H1 (cell line): ENCODE measurements around the gene ODAPH. TPM values are rescaled to one million over a fixed set of nuclear protein-coding genes. Genes with fewer than 3 reads are reported as not detected.

Source experiments
- CTCF ChIA-PET: fragments of 300-600 bp; sonication (Branson Sonifier 250); formaldehyde crosslinking; loops from one replicate; lab custom pipeline; 2021; ENCODE audit not compliant: partially characterized antibody; lab: Charles Lee
- POLR2A ChIA-PET: fragments of 300-600 bp; sonication (Branson Sonifier 250); formaldehyde crosslinking; loops from one replicate; lab custom pipeline; 2021; ENCODE audit warnings: inconsistent platforms; ENCODE audit not compliant: partially characterized antibody; lab: Charles Lee
- DNase-seq, 2 experiments: peaks; one replicate each; pipeline versions ENCODE4 v3.0.0 to v3.0.0-alpha.2; 2010 to 2022; ENCODE audit warnings: low spot score in 2 of 2, low read depth in 1 of 2, mixed read lengths in 1 of 2
- FAIRE-seq: peaks from 2 replicates; lab custom pipeline; 2011; peaks lifted over from hg19 to GRCh38; lab: Jason Lieb, UNC
- H2AFZ ChIP-seq: 2 replicates; pipeline ENCODE4 v1.8.1; 2012; ENCODE audit warnings: low read length, inconsistent platforms
- H2AK5ac ChIP-seq: 2 replicates; pipeline ENCODE4 v1.6.1; 2013; ENCODE audit warnings: low read depth, low read length
- H2BK120ac ChIP-seq: replicated peaks from 2 replicates; pipeline ENCODE3; 2013; ENCODE audit warnings: low read depth, low read length, inconsistent platforms
- H2BK12ac ChIP-seq: 2 replicates; pipeline ENCODE4 v1.6.1; 2013; ENCODE audit warnings: low read depth, low read length
- H2BK15ac ChIP-seq: 2 replicates; pipeline ENCODE4 v1.6.1; 2013; ENCODE audit warnings: low read length
- H2BK20ac ChIP-seq: 2 replicates; pipeline ENCODE4 v1.6.1; 2013; ENCODE audit warnings: low read length
- H2BK5ac ChIP-seq: 2 replicates; pipeline ENCODE4 v1.6.1; 2013; ENCODE audit warnings: low read depth, low read length
- H3K14ac ChIP-seq: 2 replicates; pipeline ENCODE4 v1.6.1; 2013; ENCODE audit warnings: inconsistent platforms; ENCODE audit not compliant: insufficient read length
- H3K18ac ChIP-seq: 2 replicates; pipeline ENCODE4 v1.6.1; 2013; ENCODE audit warnings: low read length; ENCODE audit errors: extremely low read depth
- H3K23ac ChIP-seq: 2 replicates; pipeline ENCODE4 v1.6.1; 2013; ENCODE audit warnings: inconsistent platforms; ENCODE audit not compliant: insufficient read length
- H3K23me2 ChIP-seq: 2 replicates; pipeline ENCODE4 v1.6.1; 2013; ENCODE audit warnings: low read depth, low read length
- H3K27ac ChIP-seq: 2 replicates; pipeline ENCODE4 v1.6.1; 2011; ENCODE audit warnings: low read depth, low read length, inconsistent platforms
- H3K27me3 ChIP-seq, 4 experiments: replicated peaks in 1 of 4; 1 replicate in 1 of 4; 2 replicates in 3 of 4; pipeline versions ENCODE4 v1.6.1 to v1.8.1; 2011 to 2013; ENCODE audit warnings: low read length in 3 of 4, mild to moderate bottlenecking in 3 of 4, inconsistent platforms in 2 of 4, mixed read lengths in 2 of 4, moderate library complexity in 1 of 4; ENCODE audit not compliant: control insufficient read depth in 3 of 4, insufficient read depth in 3 of 4; ENCODE audit errors: extremely low read depth in 1 of 4
- H3K36me3 ChIP-seq, 4 experiments: 2 replicates each; pipeline versions ENCODE4 v1.6.1 to v1.8.1; 2011 to 2013; ENCODE audit warnings: mild to moderate bottlenecking in 4 of 4, low read length in 3 of 4, moderate library complexity in 2 of 4, control low read depth in 1 of 4, inconsistent platforms in 1 of 4; ENCODE audit not compliant: insufficient read depth in 4 of 4, control insufficient read depth in 2 of 4
- H3K4ac ChIP-seq: replicated peaks from 2 replicates; pipeline ENCODE3; 2013; ENCODE audit warnings: low read length, low read depth, mixed read lengths, inconsistent platforms; ENCODE audit not compliant: insufficient read length
- H3K4me1 ChIP-seq, 4 experiments: replicated peaks in 1 of 4; 1 replicate in 1 of 4; 2 replicates in 3 of 4; pipeline versions ENCODE4 v1.6.1 to v1.8.1; 2011 to 2013; ENCODE audit warnings: low read length in 3 of 4, inconsistent platforms in 2 of 4, mixed read lengths in 1 of 4; ENCODE audit not compliant: insufficient read depth in 4 of 4, control insufficient read depth in 3 of 4
- H3K4me2 ChIP-seq, 2 experiments: 2 replicates each; pipeline versions ENCODE4 v1.6.1 to v1.8.1; 2011 to 2013; ENCODE audit warnings: low read depth in 2 of 2, low read length in 2 of 2, control low read depth in 1 of 2, inconsistent platforms in 1 of 2, mild to moderate bottlenecking in 1 of 2; ENCODE audit not compliant: insufficient read depth in 1 of 2
- H3K4me3 ChIP-seq, 4 experiments: fragments of 200-600, 300-600 bp in 1 of 4; sonication (generic), shearing (Covaris generic), sonication (Bioruptor Twin) in 1 of 4; 2 replicates each; pipeline versions ENCODE4 v1.5.1 to v1.8.1; 2011 to 2016; ENCODE audit warnings: low read length in 4 of 4, low read depth in 3 of 4, control low read depth in 2 of 4, inconsistent platforms in 2 of 4, mild to moderate bottlenecking in 2 of 4, mixed read lengths in 1 of 4, moderate library complexity in 1 of 4; ENCODE audit not compliant: insufficient read depth in 2 of 4; ENCODE audit errors: extremely low read depth in 1 of 4
- H3K56ac ChIP-seq: replicated peaks from 2 replicates; pipeline ENCODE3; 2013; ENCODE audit warnings: low read depth, mild to moderate bottlenecking, mixed read lengths, low read length, inconsistent platforms; ENCODE audit not compliant: insufficient read length
- H3K79me1 ChIP-seq: 2 replicates; pipeline ENCODE4 v1.6.1; 2013; ENCODE audit warnings: low read depth, low read length, control low read depth
- H3K79me2 ChIP-seq, 2 experiments: 2 replicates each; pipeline versions ENCODE4 v1.6.1 to v1.8.1; 2012 to 2013; ENCODE audit warnings: low read length in 2 of 2, mild to moderate bottlenecking in 2 of 2, inconsistent platforms in 1 of 2; ENCODE audit not compliant: insufficient read depth in 2 of 2, control insufficient read depth in 1 of 2
- H3K9ac ChIP-seq, 4 experiments: replicated peaks in 1 of 4; 1 replicate in 1 of 4; 2 replicates in 3 of 4; pipeline versions ENCODE4 v1.6.1 to v1.8.1; 2011 to 2013; ENCODE audit warnings: low read depth in 3 of 4, low read length in 3 of 4, control low read depth in 2 of 4, mild to moderate bottlenecking in 2 of 4, moderate library complexity in 2 of 4, inconsistent platforms in 1 of 4; ENCODE audit errors: extremely low read depth in 1 of 4
- H3K9me3 ChIP-seq, 2 experiments: 2 replicates each; pipeline versions ENCODE4 v1.6.1 to v1.8.1; 2012 to 2013; ENCODE audit warnings: mild to moderate bottlenecking in 2 of 2, moderate library complexity in 2 of 2, control low read depth in 1 of 2, inconsistent platforms in 1 of 2, low read depth in 1 of 2, low read length in 1 of 2, mixed read lengths in 1 of 2; ENCODE audit not compliant: insufficient read depth in 2 of 2
- H4K20me1 ChIP-seq, 2 experiments: replicated peaks in 1 of 2; 2 replicates each; pipeline versions ENCODE3 to v1.8.1; 2011 to 2013; ENCODE audit warnings: inconsistent platforms in 2 of 2, low read length in 2 of 2, mild to moderate bottlenecking in 1 of 2; ENCODE audit not compliant: insufficient read depth in 2 of 2, control insufficient read depth in 1 of 2
- H4K5ac ChIP-seq: 2 replicates; pipeline ENCODE4 v1.6.1; 2013; ENCODE audit warnings: low read length, low read depth, mixed read lengths, inconsistent platforms; ENCODE audit not compliant: insufficient read length
- H4K8ac ChIP-seq: 2 replicates; pipeline ENCODE4 v1.8.0; 2013; ENCODE audit warnings: mild to moderate bottlenecking, moderate library complexity, low read length, inconsistent platforms; ENCODE audit not compliant: insufficient read depth; ENCODE audit errors: extremely low read depth
- H4K91ac ChIP-seq: replicated peaks from 2 replicates; pipeline ENCODE3; 2013; ENCODE audit warnings: low read length, mixed read lengths, inconsistent platforms; ENCODE audit not compliant: insufficient read length
- CBX5 ChIP-seq: fragments of 300-800, 300-1000 bp; sonication (generic); IDR thresholded peaks from 2 replicates; pipeline ENCODE4 v1.7.1; 2016; ENCODE audit warnings: antibody characterized with exemption, low read length, low read depth
- CTBP2 ChIP-seq: IDR thresholded peaks from 2 replicates; pipeline ENCODE4 v1.7.0; 2011; ENCODE audit warnings: borderline replicate concordance, mild to moderate bottlenecking, moderate library complexity, mixed read lengths, low read length; ENCODE audit not compliant: insufficient read depth, insufficient read length
- GABPA ChIP-seq: IDR thresholded peaks from 2 replicates; pipeline ENCODE4 v1.6.1; 2011; ENCODE audit warnings: mild to moderate bottlenecking, low read length, moderate library complexity, borderline replicate concordance; ENCODE audit not compliant: insufficient read depth
- HDAC2 ChIP-seq, 2 experiments: fragments of 300-600 bp in 1 of 2; sonication (generic) in 1 of 2; IDR thresholded peaks; 2 replicates each; pipeline ENCODE4 v1.6.1; 2011 to 2012; ENCODE audit warnings: low read depth in 2 of 2, low read length in 2 of 2, mild to moderate bottlenecking in 2 of 2, moderate library complexity in 2 of 2, borderline replicate concordance in 1 of 2, inconsistent platforms in 1 of 2
- HDAC6 ChIP-seq: IDR thresholded peaks from one replicate; pipeline ENCODE4 v1.7.1; 2012; ENCODE audit warnings: low read depth, mild to moderate bottlenecking, inconsistent platforms, low read length, moderate library complexity
- NANOG ChIP-seq: IDR thresholded peaks from 2 replicates; pipeline ENCODE4 v1.6.1; 2011; ENCODE audit warnings: low read length, low read depth, mild to moderate bottlenecking, inconsistent platforms; ENCODE audit not compliant: insufficient read depth, poor library complexity, severe bottlenecking
- PHF8 ChIP-seq: fragments of 200-600 bp; sonication (generic); conservative IDR thresholded peaks from 2 replicates; pipeline ENCODE4 v1.7.1; 2012; ENCODE audit warnings: low read depth, mild to moderate bottlenecking, inconsistent platforms, low read length, moderate library complexity
- POLR2AphosphoS5 ChIP-seq: IDR thresholded peaks from 2 replicates; pipeline ENCODE4 v1.6.1; 2011; ENCODE audit warnings: low read depth, low read length
- POU5F1 ChIP-seq: IDR thresholded peaks from 2 replicates; pipeline ENCODE4 v1.6.1; 2011; ENCODE audit warnings: low read depth, mild to moderate bottlenecking, low read length, moderate library complexity
- RFX5 ChIP-seq: IDR thresholded peaks from 2 replicates; pipeline ENCODE4 v1.6.1; 2011; ENCODE audit warnings: low read depth, low read length, improper control_type of control experiment, borderline replicate concordance
- SIX5 ChIP-seq: IDR thresholded peaks from 2 replicates; pipeline ENCODE4 v1.6.1; 2011; ENCODE audit warnings: mild to moderate bottlenecking, low read depth, low read length
- SRF ChIP-seq: IDR thresholded peaks from 2 replicates; pipeline ENCODE4 v1.6.1; 2011; ENCODE audit warnings: mild to moderate bottlenecking, low read depth, low read length, moderate library complexity
- TAF1 ChIP-seq: IDR thresholded peaks from 2 replicates; pipeline ENCODE4 v1.6.1; 2011; ENCODE audit warnings: mild to moderate bottlenecking, low read depth, low read length
- WGBS, 2 experiments: shearing (Covaris generic) in 1 of 2; methylation state at CpG; one replicate each; pipeline versions ENCODE4 v1.1.6 to v1.1.7; 2013 to 2015; ENCODE audit warnings: low lambda C conversion rate in 2 of 2, mixed read lengths in 2 of 2, inconsistent platforms in 1 of 2, low coverage in 1 of 2, missing lambda C conversion rate in 1 of 2; ENCODE audit not compliant: insufficient replicate concordance in 2 of 2, insufficient coverage in 1 of 2, insufficient read length in 1 of 2; ENCODE audit errors: extremely low coverage in 1 of 2, missing lambda C conversion rate in 1 of 2; 5-methylcytosine and 5-hydroxymethylcytosine counted together
- polyA plus RNA-seq, 7 experiments: library from polyadenylated mRNA; depleted of rRNA in 3 of 7; stranded (reverse) in 5 of 7; unstranded in 2 of 7; fragments of >200 nt in 5 of 7; fragments of 200-250 nt in 2 of 7; gene quantifications; 1 replicate in 5 of 7; 2 replicates in 1 of 7; 4 replicates in 1 of 7; pipeline versions ENCODE4 v1.2.1 to v1.2.3, GENCODE V29; 2011 to 2013; ENCODE audit warnings: missing spikeins in 2 of 7, mixed read lengths in 2 of 7
- total RNA-seq: library from RNA; stranded (reverse); fragmentation: NEBNext Ultra II Directional; extraction: Animal tissue kit (Norgen Biotek cat#: 25700); gene quantifications from 2 replicates; pipeline ENCODE4 v1.2.1, GENCODE V29; 2021
- TF ChIP-seq, protein P1 (sequence below): IDR thresholded peaks from 2 replicates; pipeline ENCODE4 v1.6.1; 2012; ENCODE audit warnings: inconsistent platforms

ODAPH gene
- total and polyA plus RNA-seq, 2 of the 8 experiments (the other 6 are each of a cell fraction or from before 2014, with no cell fraction given) = not detected

DNA sequence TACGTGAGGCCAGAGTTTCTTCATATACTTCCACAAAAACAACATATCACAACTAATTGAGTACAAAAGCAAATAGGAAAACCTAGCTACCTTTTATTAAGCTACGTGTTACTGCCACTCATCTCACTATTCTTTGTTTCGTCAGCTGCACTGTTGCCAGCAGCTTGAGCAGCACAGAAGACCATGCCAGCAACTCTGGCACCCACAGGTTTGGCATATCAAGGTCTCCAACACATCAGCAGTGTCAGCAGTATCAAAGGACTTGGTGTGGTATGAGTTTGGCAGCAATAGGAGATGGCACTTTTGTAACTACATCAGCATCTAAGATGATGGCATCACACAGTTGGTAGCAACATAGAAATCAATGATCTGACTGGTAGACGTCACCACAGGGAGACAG lies 43.8 kb downstream of the ODAPH start:
- Histone ChIP-seq H3K9me3 (no peaks in the 10 kb centered on the region), H3K4me2 (no peak overlapping the region), H3K14ac (no peak overlapping the region), H2AK5ac (no peak overlapping the region), H3K36me3 (no peaks in the 10 kb centered on the region), H4K20me1 (no peaks in the 10 kb centered on the region), H4K91ac (no peak overlapping the region), H3K79me1 (no peaks in the 10 kb centered on the region), H3K4ac (no peak overlapping the region), H2AFZ (no peak overlapping the region), H2BK15ac (no peak overlapping the region), H3K4me1 (no peaks in the 10 kb centered on the region), H2BK20ac (no peak overlapping the region), H4K8ac (no peak overlapping the region), H3K27ac (no peak overlapping the region), H3K79me2 (no peaks in the 10 kb centered on the region), H4K5ac (no peak overlapping the region), H2BK120ac (no peak overlapping the region), H3K23me2 (no peaks in the 10 kb centered on the region), H3K27me3 (no peaks in the 10 kb centered on the region), H3K18ac (no peak overlapping the region), H2BK5ac (no peak overlapping the region), H2BK12ac (no peak overlapping the region), H3K9ac (no peak overlapping the region), H3K56ac (no peak overlapping the region), H3K23ac (no peak overlapping the region), H3K4me3 (no peak overlapping the region)
- FAIRE-seq = no peak
- 94% methylated on average over 4 of the region's 4 CpGs; no CpG with 5 or more reads in 1 of the 2 experiments for WGBS, 2 experiments
- CTCF ChIA-PET = interaction anchor here (0.6 kb wide), 1 partner anchor 1005 kb away, joined by 3 read pairs; no protein-coding TSS in a partner anchor
- DNase-seq = no peak
- TF ChIP-seq POU5F1 = no peak
- TF ChIP-seq, protein P1, sequence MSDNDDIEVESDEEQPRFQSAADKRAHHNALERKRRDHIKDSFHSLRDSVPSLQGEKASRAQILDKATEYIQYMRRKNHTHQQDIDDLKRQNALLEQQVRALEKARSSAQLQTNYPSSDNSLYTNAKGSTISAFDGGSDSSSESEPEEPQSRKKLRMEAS = no peak
- TF ChIP-seq CBX5 = no peak
- TF ChIP-seq RFX5 = no peak
- no peak for TF ChIP-seq HDAC6
- no peak for TF ChIP-seq SRF
- no peak for TF ChIP-seq POLR2AphosphoS5
- no peak for TF ChIP-seq NANOG
- no peak for TF ChIP-seq SIX5
- no peak for TF ChIP-seq CTBP2
- no peak for TF ChIP-seq GABPA
- no peak for TF ChIP-seq TAF1
- TF ChIP-seq PHF8 = no peak
- no peak for TF ChIP-seq HDAC2 (IDR thresholded peaks at IDR 0.05; ENCODE audit: borderline replicate concordance in 1 of 2, low read depth in 2 of 2, low read length in 2 of 2)
- POLR2A ChIA-PET = no interaction called here
